Progenitor cell of endocrine pancreas (in vitro differentiated cells): ENCODE data around the gene CDK13. TPM values are rescaled to one million over a fixed set of nuclear protein-coding genes. Genes with fewer than 3 reads are reported as not detected.

Source experiments
- DNase-seq: peaks from one replicate; pipeline ENCODE4 v3.0.0; 2021; ENCODE audit warnings: low spot score; ENCODE audit not compliant: unreplicated experiment
- H3K27ac Mint-ChIP-seq: 2 replicates; pipeline ENCODE4 v1.8.0; 2021; ENCODE audit warnings: mild to moderate bottlenecking, moderate library complexity, mixed read lengths
- H3K27me3 Mint-ChIP-seq: 2 replicates; pipeline ENCODE4 v1.8.0; 2021; ENCODE audit warnings: mixed read lengths
- H3K36me3 Mint-ChIP-seq: 2 replicates; pipeline ENCODE4 v1.8.0; 2022; ENCODE audit warnings: mixed read lengths; ENCODE audit not compliant: insufficient read depth
- H3K4me1 Mint-ChIP-seq: 2 replicates; pipeline ENCODE4 v1.8.0; 2021; ENCODE audit warnings: low read depth, mixed read lengths
- H3K4me3 Mint-ChIP-seq: 2 replicates; pipeline ENCODE4 v1.8.0; 2021; ENCODE audit warnings: low read depth, mild to moderate bottlenecking, moderate library complexity, mixed read lengths
- H3K9me3 Mint-ChIP-seq: 2 replicates; pipeline ENCODE4 v1.8.0; 2021; ENCODE audit warnings: low read depth, mixed read lengths
- CTCF ChIP-seq: fragments of 200-600 bp; sonication (generic); IDR thresholded peaks from one replicate; pipeline ENCODE4 v1.5.0; 2021; ENCODE audit warnings: antibody characterized with exemption, mild to moderate bottlenecking; ENCODE audit not compliant: unreplicated experiment
- total RNA-seq: library from RNA; stranded (reverse); gene quantifications from 2 replicates; pipeline ENCODE4 v1.2.1, GENCODE V29; 2021

The CDK13 gene
- total RNA-seq, 1 donor from 2014 or later = 75.5 TPM

- Mint-ChIP-seq H3K27me3 (no peaks in the 10 kb centered on the region), H3K9me3 (no peaks in the 10 kb centered on the region), H3K4me1 (peaks cover 16% of the 10 kb centered on the region), H3K4me3 (no peak overlapping the region), H3K36me3 (peaks cover 23% of the 10 kb centered on the region), H3K27ac (no peak overlapping the region)
- TF ChIP-seq CTCF = no peak
- DNase-seq = no peak
These were observed 59.2 kb downstream of the CDK13 start for GRCh38 chr7:40009301-40009700.

- TF ChIP-seq CTCF = no peak
- H3K9me3 Mint-ChIP-seq = no peaks in the 10 kb centered on the region
- no peak for DNase-seq
- no peak overlapping the region for H3K27ac Mint-ChIP-seq
- no peak overlapping the region for H3K4me3 Mint-ChIP-seq
- peaks cover 25% of the 10 kb centered on the region for H3K36me3 Mint-ChIP-seq
- H3K4me1 Mint-ChIP-seq = peaks cover 13% of the 10 kb centered on the region
- no peaks in the 10 kb centered on the region for H3K27me3 Mint-ChIP-seq
These were observed 64.3 kb downstream of the CDK13 start for GRCh38 chr7:40014376-40014775.

- Mint-ChIP-seq H3K9me3 (no peaks in the 10 kb centered on the region), H3K4me3 (no peak overlapping the region), H3K4me1 (peaks cover 13% of the 10 kb centered on the region), H3K27ac (no peak overlapping the region), H3K36me3 (peaks cover 17% of the 10 kb centered on the region), H3K27me3 (no peaks in the 10 kb centered on the region)
- TF ChIP-seq CTCF = no peak
- DNase-seq = no peak
These were observed 65.8 kb downstream of the CDK13 start for GRCh38 chr7:40015790-40016296.

- Mint-ChIP-seq H3K27me3 (no peaks in the 10 kb centered on the region), H3K4me1 (peaks cover 13% of the 10 kb centered on the region), H3K9me3 (no peaks in the 10 kb centered on the region), H3K4me3 (no peak overlapping the region), H3K36me3 (peaks cover 18% of the 10 kb centered on the region), H3K27ac (no peak overlapping the region)
- no peak for DNase-seq
- TF ChIP-seq CTCF = no peak
These were observed 69.5 kb downstream of the CDK13 start for GRCh38 chr7:40019558-40019957.

- no peak for TF ChIP-seq CTCF
- H3K27me3 Mint-ChIP-seq = no peaks in the 10 kb centered on the region
- no peaks in the 10 kb centered on the region for H3K4me1 Mint-ChIP-seq
- H3K36me3 Mint-ChIP-seq = peaks cover 16% of the 10 kb centered on the region
- no peaks in the 10 kb centered on the region for H3K9me3 Mint-ChIP-seq
- DNase-seq = no peak
- H3K4me3 Mint-ChIP-seq = no peak overlapping the region
- no peak overlapping the region for H3K27ac Mint-ChIP-seq
These were observed 74.0 kb downstream of the CDK13 start for GRCh38 chr7:40024048-40024447.
